ENCODE data around the gene NDUFS7. TPM values are rescaled to one million over a fixed set of nuclear protein-coding genes. Genes with fewer than 3 reads are reported as not detected.

The NDUFS7 gene
- total and polyA plus RNA-seq, 9 of the 15 experiments (the other 6 are each of a cell fraction or from before 2014, with no cell fraction given), result 6.0 to 271 (median 60.6) TPM

DNA sequence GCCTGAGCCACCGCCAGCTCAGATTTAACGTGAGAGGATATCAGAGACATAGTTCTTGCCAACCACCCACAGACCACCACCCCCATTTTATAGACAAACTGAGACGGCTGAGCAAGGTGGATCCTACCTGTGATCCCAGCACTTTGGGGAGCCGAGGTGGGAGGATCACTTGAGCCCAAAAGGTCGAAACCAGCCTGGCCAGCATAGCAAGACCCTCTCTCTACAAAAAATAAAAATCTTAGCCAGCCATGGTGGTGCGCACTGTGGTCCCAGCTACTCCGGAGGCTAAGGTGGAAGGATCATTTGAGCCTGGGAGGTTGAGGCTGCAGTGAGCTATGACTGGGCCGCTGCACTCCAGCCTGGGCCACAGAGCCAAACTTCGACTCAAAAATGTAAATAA, 30.6 kb upstream of the NDUFS7 start (continued):
- no peak for TF ChIP-seq ZNF318 (IDR thresholded peaks at IDR 0.05; ENCODE audit: borderline replicate concordance in 1 of 2, low read depth in 1 of 2)
- TF ChIP-seq, protein P1, sequence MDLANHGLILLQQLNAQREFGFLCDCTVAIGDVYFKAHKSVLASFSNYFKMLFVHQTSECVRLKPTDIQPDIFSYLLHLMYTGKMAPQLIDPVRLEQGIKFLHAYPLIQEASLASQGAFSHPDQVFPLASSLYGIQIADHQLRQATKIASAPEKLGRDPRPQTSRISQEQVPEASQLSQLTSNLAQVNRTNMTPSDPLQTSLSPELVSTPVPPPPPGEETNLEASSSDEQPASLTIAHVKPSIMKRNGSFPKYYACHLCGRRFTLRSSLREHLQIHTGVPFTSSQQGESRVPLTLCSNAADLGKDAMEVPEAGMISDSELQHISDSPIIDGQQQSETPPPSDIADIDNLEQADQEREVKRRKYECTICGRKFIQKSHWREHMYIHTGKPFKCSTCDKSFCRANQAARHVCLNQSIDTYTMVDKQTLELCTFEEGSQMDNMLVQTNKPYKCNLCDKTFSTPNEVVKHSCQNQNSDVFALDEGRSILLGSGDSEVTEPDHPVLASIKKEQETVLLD (IDR thresholded peaks at IDR 0.05), result no peak
